ENCODE data around the gene CTNNA3. TPM values are rescaled to one million over a fixed set of nuclear protein-coding genes. Genes with fewer than 3 reads are reported as not detected.
"Not testable (repeated sequence)": the region's sequence is repeated elsewhere in the genome, so short reads cannot be mapped to it uniquely, and the experiment has no call there.

CTNNA3 gene
- total RNA-seq, 2 donors from 2014 or later, result 4.8 to 5.3 TPM

- no peak for DNase-seq (ENCODE audit: low spot score)
- intact Hi-C loops (cut with DNase I), result no loop called here
Observed at GRCh38 chr10:67609996-67610793, 85.8 kb downstream of the CTNNA3 start.

DNA sequence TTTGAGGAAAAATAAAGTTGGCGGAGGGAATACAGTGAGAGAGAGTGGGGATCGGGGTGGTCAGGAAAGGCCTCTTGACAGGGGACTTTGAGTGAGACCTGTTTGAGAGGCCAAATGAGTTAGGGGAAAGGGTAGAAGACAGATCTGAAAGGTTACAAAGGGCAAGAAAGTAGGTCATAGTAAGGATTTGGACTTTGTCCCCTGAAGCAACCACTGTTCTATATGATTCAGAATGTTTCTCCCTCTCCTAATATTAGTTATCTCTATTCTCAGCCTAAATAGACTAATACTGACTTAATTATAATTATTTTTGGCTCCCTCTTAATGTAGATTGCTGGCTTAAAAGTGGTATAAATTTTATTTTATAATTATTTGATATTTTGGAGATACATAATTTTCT is 88.0 kb downstream of the CTNNA3 start:
- intact Hi-C loops (cut with DNase I), result no loop called here
- DNase-seq (ENCODE audit: low spot score), result no peak

GRCh38 chr10:67607472-67607871 is 88.5 kb downstream of the CTNNA3 start:
- DNase-seq (ENCODE audit: low spot score), result no peak
- intact Hi-C loops (cut with DNase I), result no loop called here

GRCh38 chr10:67606572-67606971 is 89.4 kb downstream of the CTNNA3 start:
- intact Hi-C loops (cut with DNase I), result no loop called here
- DNase-seq (ENCODE audit: low spot score), result no peak

DNA sequence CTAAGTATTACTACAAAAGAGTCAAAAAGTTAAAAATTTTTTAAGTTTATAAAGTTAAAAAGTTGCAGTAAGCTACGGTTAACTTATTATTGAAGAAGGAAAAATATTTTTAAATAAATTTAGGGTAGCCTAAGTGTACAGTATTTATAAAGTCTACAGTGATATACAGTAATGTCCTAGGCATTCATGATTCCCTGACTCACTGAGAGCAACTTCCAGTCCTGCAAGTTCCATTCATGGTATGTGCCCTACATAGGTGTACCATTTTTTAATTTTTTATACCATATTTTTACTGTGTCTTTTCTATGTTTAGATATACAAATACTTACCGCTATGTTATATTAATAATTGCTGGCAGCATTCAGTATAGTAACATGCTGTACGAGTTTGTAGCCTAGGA is 92.3 kb downstream of the CTNNA3 start:
- intact Hi-C loops (cut with DNase I), result no loop called here
- DNase-seq (ENCODE audit: low spot score), result no peak

DNA sequence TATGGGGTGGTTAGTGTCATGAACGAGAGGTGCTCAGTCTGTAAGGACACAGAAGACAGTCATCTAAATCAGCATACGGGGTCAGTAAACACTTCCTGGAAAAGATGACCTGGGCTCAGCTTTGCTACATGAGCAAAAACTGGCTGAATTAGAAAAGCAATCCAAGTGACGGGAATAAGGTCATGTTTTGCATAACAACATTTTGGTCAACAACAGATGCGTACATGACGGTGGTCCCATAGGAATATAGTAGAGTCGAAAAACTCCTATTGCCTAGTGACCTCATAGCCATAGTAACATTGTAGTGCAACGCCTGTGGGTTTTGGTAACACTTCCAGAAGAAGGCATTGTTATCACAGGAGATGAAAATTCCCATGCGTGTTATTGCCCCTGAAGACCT is 92.9 kb downstream of the CTNNA3 start:
- intact Hi-C loops (cut with DNase I), result no loop called here
- no peak for DNase-seq (ENCODE audit: low spot score)

GRCh38 chr10:67602268-67602950 is 93.6 kb downstream of the CTNNA3 start:
- intact Hi-C loops (cut with DNase I), result no loop called here

DNA sequence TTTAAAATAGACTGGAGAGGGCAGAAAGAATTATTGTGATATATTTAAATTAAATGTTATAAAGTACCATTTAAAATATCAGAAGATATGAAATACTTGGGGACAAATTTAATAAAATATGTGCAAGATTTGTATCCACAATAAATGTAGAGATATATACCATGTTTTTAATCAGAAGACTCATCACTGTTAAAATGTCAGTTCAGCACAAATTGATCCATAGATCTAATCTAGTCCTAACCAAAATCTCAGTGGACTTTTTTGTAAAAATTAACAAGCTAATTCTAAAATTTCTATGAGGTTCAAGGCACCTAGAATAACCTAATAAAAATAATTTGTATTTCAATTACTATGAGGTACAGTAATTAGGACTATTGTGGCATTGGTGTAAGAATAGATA is 96.4 kb downstream of the CTNNA3 start:
- intact Hi-C loops (cut with DNase I), result no loop called here
- no peak for DNase-seq (ENCODE audit: low spot score)

More at GRCh38 chr10:67602268-67602950, 93.6 kb downstream of the CTNNA3 start:
- DNase-seq (ENCODE audit: low spot score), result no peak

DNA sequence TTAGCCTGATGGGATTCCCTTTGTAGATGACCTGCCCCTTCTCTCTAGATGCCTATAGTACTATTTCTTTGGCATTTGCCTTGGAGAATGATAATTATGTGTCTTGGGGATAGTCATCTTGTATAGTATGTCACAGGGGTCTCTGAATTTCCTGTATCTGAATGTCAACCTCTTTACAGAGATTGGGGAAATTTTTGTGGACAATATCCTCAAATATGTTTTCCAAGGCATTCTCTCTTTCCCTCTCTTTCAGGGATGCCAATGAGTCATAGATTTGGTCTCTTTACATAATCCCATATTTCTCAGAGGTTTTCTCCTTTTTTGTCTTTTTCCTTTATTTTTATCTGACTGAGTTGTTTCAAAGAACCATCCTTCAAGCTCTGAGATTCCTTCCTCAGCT is 99.4 kb downstream of the CTNNA3 start:
- intact Hi-C loops (cut with DNase I), result no loop called here

DNA sequence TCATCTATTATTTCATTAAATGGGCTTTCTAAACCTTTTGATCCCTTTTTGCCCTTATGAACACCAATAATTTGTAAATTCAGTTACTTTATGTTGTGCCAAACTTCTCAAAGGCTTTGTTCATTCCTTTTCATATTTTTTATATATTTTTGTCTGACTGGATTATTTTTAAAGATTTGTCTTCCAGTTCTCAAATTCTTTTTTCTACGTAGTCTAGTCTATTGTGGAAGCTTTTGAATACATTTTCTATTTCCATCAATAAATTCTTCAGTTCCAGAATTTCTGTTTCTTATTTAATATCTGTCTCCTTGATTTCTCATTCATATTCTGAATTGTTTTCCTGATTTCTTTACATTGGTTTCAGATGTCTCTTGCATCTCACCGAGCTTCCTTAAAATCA is 108.2 kb downstream of the CTNNA3 start:
- no peak for DNase-seq (ENCODE audit: low spot score)
- intact Hi-C loops (cut with DNase I), result loop anchor here in 1 of 2 donors (2.0 kb wide), 1 partner anchor 61 kb away; no protein-coding TSS in a partner anchor

More for the DNA sequence above, 99.4 kb downstream of the CTNNA3 start:
- no peak for DNase-seq (ENCODE audit: low spot score)

GRCh38 chr10:67575532-67575931 is 120.5 kb downstream of the CTNNA3 start:
- no peak for DNase-seq (ENCODE audit: low spot score)
- intact Hi-C loops (cut with DNase I), result no loop called here

DNA sequence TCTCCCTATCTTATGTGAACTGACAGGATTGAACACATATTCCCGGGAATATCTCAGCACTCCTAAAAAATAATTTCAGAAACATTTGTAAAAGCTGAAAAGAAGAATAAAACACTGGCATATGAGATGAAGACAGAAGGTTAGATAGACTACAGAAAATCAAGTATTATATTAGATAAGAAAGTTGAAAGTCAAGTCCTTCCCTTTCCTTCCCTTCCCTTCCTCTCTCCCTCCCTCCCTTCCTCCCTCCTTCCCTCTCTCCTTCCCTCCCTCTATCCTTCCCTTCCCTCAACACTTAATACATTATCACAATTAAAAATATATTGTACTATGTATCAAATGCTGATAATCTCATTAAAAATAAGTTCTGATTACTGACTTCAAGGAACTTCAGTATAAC is 122.5 kb downstream of the CTNNA3 start:
- intact Hi-C loops (cut with DNase I), result no loop called here
- DNase-seq (ENCODE audit: low spot score), result no peak

DNA sequence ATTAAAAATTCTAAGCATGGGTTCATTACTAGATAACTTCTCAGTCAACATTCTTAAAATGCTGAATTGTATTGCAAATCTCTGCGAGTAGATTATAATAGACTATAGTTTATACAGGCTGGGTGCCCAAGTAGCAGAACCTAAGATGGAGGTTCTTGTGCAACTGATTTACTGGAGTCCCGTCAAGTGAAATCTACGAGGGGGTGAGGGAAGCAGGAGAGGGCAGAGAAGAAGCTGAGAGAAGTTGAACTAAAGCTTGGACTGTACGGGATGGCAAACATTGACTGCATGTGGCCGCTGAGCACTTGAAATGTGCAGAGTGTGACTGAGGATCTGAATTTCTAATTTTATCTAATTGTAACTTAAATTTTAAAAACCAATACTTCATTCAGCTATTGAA is 124.5 kb downstream of the CTNNA3 start:
- intact Hi-C loops (cut with DNase I), result no loop called here

DNA sequence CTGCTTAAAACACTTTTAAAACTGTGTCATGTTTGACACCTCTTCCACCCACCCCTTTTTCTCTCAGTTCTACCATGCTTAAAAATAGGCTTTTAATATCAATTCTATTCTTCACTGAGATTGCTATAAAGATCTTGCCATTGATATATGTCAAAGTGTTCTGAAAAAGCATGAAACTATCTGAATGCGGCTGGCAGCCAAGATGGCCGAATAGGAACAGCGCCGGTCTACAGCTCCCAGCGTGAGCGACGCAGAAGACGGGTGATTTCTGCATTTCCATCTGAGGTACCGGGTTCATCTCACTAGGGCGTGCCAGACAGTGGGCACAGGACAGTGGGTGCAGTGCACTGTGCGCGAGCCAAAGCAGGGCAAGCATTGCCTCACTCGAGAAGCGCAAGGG is 137.7 kb downstream of the CTNNA3 start:
- intact Hi-C loops (cut with DNase I), result not testable (repeated sequence)

More for the DNA sequence above, 124.5 kb downstream of the CTNNA3 start:
- no peak for DNase-seq (ENCODE audit: low spot score)

GRCh38 chr10:67553254-67553653 is 142.7 kb downstream of the CTNNA3 start:
- intact Hi-C loops (cut with DNase I), result no loop called here
- no peak for DNase-seq (ENCODE audit: low spot score)

More for the DNA sequence above, 137.7 kb downstream of the CTNNA3 start:
- not testable (repeated sequence) for DNase-seq (ENCODE audit: low spot score)

DNA sequence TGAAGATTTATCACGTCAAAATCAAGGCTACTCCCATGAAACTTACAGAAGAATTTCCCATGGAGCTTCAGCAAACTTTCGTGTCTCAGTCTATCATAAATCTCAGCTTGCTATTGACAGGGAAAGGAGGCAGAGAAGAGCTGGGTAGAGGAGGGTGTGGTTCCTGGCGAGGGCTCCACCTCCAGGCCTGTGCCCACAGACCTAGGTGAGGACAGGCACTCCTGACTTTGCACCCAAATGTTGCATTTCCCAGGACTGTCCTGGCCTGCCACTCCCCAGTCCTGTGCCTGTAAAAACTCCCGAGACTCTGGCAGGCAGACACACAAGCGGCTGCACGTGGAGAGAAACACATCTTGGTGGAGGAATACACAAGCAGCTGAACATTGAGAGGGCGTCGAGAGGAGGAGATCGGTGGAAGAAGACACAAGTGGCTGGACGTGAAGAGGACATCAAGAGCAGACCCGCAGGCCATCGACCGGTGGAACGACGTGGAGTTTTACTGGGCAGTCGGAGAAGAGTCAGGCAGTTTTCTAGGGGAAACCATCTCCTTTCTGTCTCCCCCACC is 145.1 kb downstream of the CTNNA3 start:
- intact Hi-C loops (cut with DNase I), result no loop called here
- DNase-seq (ENCODE audit: low spot score), result no peak

- intact Hi-C loops (cut with DNase I), result no loop called here
Observed at GRCh38 chr10:67550046-67550445, 145.9 kb downstream of the CTNNA3 start.

GRCh38 chr10:67549390-67549789 is 146.6 kb downstream of the CTNNA3 start:
- intact Hi-C loops (cut with DNase I), result no loop called here
- DNase-seq (ENCODE audit: low spot score), result no peak

More at GRCh38 chr10:67550046-67550445, 145.9 kb downstream of the CTNNA3 start:
- no peak for DNase-seq (ENCODE audit: low spot score)

DNA sequence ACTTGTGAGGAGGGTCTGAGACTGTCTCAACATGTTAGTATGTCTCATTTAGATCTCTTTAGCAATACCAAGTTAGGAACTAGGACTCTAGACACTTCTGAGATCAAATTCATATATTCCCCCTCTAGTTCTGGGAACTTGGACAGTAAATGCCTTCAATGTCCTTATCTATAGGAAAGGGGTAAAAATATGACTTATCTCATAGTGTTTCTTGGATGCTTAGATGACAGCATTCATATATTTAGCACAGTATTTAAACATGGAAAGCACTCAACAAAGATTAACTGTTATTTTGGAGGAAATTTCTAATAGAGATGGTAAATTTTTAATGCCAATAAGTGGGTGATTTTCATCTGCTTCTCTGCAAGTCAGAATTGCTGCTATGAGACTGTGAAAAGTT is 154.6 kb downstream of the CTNNA3 start:
- intact Hi-C loops (cut with DNase I), result no loop called here

DNA sequence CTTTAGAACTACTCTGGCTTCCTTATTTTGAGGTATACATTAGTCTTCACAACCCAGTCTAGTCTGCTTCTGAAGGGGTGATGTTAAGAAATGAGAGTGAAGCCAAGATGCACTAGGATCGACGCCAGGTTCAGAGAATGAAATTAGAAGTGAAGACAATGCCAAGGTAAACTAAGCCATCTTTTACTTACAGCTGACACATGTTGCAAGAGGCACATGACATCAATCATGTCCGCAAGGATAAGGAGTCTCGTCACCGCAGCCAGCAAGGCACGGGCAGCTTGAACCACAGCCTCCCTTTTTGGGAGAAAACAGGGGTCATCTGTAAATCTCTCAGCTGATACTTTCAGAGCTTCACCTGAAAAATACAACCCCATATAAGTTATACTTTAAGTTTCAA is 156.7 kb downstream of the CTNNA3 start:
- peak; percentile 48 for DNase-seq (ENCODE audit: low spot score)
- intact Hi-C loops (cut with DNase I), result no loop called here

More for the DNA sequence above, 154.6 kb downstream of the CTNNA3 start:
- no peak for DNase-seq (ENCODE audit: low spot score)

Data from posterior vena cava (tissue), 2 donors.